ENCODE results near the gene TTC7B.

Gene TTC7B

GRCh38 chr14:90740946-90741681, 75.1 kb downstream of the TTC7B start:
- no peak for DNase-seq (ENCODE audit: low read depth)

- no peak for DNase-seq (ENCODE audit: low read depth)
Observed at GRCh38 chr14:90740081-90740480, 76.1 kb downstream of the TTC7B start.

- DNase-seq (ENCODE audit: low read depth), result no peak
Observed at GRCh38 chr14:90739318-90740068, 76.7 kb downstream of the TTC7B start.

- DNase-seq (ENCODE audit: low read depth), result no peak
Observed at GRCh38 chr14:90733139-90733808, 83.0 kb downstream of the TTC7B start.

GRCh38 chr14:90732718-90733117, 83.5 kb downstream of the TTC7B start:
- DNase-seq (ENCODE audit: low read depth), result no peak

- no peak for DNase-seq (ENCODE audit: low read depth)
Observed at GRCh38 chr14:90732139-90732538, 84.1 kb downstream of the TTC7B start.

- no peak for DNase-seq (ENCODE audit: low read depth)
Observed at GRCh38 chr14:90731487-90731886, 84.7 kb downstream of the TTC7B start.

- no peak for DNase-seq (ENCODE audit: low read depth)
Observed at GRCh38 chr14:90730206-90730766, 85.9 kb downstream of the TTC7B start.

GRCh38 chr14:90728951-90729350, 87.3 kb downstream of the TTC7B start:
- no peak for DNase-seq (ENCODE audit: low read depth)

- DNase-seq (ENCODE audit: low read depth), result no peak
Observed at GRCh38 chr14:90727082-90727481, 89.1 kb downstream of the TTC7B start.

GRCh38 chr14:90726656-90727055, 89.6 kb downstream of the TTC7B start:
- no peak for DNase-seq (ENCODE audit: low read depth)

- no peak for DNase-seq (ENCODE audit: low read depth)
Observed at GRCh38 chr14:90724866-90725265, 91.4 kb downstream of the TTC7B start.

GRCh38 chr14:90722590-90722989, 93.6 kb downstream of the TTC7B start:
- no peak for DNase-seq (ENCODE audit: low read depth)

GRCh38 chr14:90721619-90722305, 94.5 kb downstream of the TTC7B start:
- no peak for DNase-seq (ENCODE audit: low read depth)

GRCh38 chr14:90720832-90721231, 95.4 kb downstream of the TTC7B start:
- no peak for DNase-seq (ENCODE audit: low read depth)

- no peak for DNase-seq (ENCODE audit: low read depth)
Observed at GRCh38 chr14:90720336-90720735, 95.9 kb downstream of the TTC7B start.

- DNase-seq (ENCODE audit: low read depth), result no peak
Observed at GRCh38 chr14:90717916-90718315, 98.3 kb downstream of the TTC7B start.

GRCh38 chr14:90715993-90716392, 100.2 kb downstream of the TTC7B start:
- DNase-seq (ENCODE audit: low read depth), result no peak

GRCh38 chr14:90715495-90715894, 100.7 kb downstream of the TTC7B start:
- no peak for DNase-seq (ENCODE audit: low read depth)

GRCh38 chr14:90714811-90715210, 101.4 kb downstream of the TTC7B start:
- no peak for DNase-seq (ENCODE audit: low read depth)

- DNase-seq (ENCODE audit: low read depth), result no peak
Observed at GRCh38 chr14:90704738-90705392, 111.4 kb downstream of the TTC7B start.
